CD4-positive, alpha-beta T cell treated with Interleukin-15 for 1 hour (primary cell): ENCODE data around the gene NACC2.

Experiments used
- DNase-seq: peaks from one replicate; pipeline ENCODE4 v3.0.0-alpha.2; 2020

Gene NACC2

GRCh38 chr9:136007934-136008692 is 87.0 kb downstream of the NACC2 start:
- no peak for DNase-seq

- DNase-seq, result no peak
Measured at GRCh38 chr9:136007276-136007933, 87.7 kb downstream of the NACC2 start.

GRCh38 chr9:136006169-136006568 is 88.9 kb downstream of the NACC2 start:
- DNase-seq, result no peak

GRCh38 chr9:136004712-136005111 is 90.4 kb downstream of the NACC2 start:
- DNase-seq, result no peak

GRCh38 chr9:136004219-136004618 is 90.9 kb downstream of the NACC2 start:
- DNase-seq, result no peak

- DNase-seq, result no peak
Measured at GRCh38 chr9:136003411-136004218, 91.5 kb downstream of the NACC2 start.

GRCh38 chr9:136002881-136003280 is 92.2 kb downstream of the NACC2 start:
- no peak for DNase-seq

- DNase-seq, result no peak
Measured at GRCh38 chr9:136002215-136002614, 92.9 kb downstream of the NACC2 start.

- DNase-seq, result no peak
Measured at GRCh38 chr9:136001231-136001630, 93.9 kb downstream of the NACC2 start.

- no peak for DNase-seq
Measured at GRCh38 chr9:135998410-135999071, 96.5 kb downstream of the NACC2 start.

- no peak for DNase-seq
Measured at GRCh38 chr9:135998016-135998380, 97.1 kb downstream of the NACC2 start.

GRCh38 chr9:135997090-135998015 is 97.7 kb downstream of the NACC2 start:
- no peak for DNase-seq

GRCh38 chr9:135995816-135996215 is 99.3 kb downstream of the NACC2 start:
- DNase-seq, result no peak

- no peak for DNase-seq
Measured at GRCh38 chr9:135994501-135995192, 100.4 kb downstream of the NACC2 start.

- no peak for DNase-seq
Measured at GRCh38 chr9:135993765-135994500, 101.2 kb downstream of the NACC2 start.

- DNase-seq, result no peak
Measured at GRCh38 chr9:135993409-135993742, 101.7 kb downstream of the NACC2 start.

- peak; percentile 64 for DNase-seq
Measured at GRCh38 chr9:135992486-135993408, 102.3 kb downstream of the NACC2 start.

- DNase-seq, result no peak
Measured at GRCh38 chr9:135991771-135992170, 103.3 kb downstream of the NACC2 start.
